GM13977 (cell line): ENCODE results near the gene PTGFRN.

Source experiments
- DNase-seq: peaks from one replicate; pipeline ENCODE4 v3.0.0; 2012; ENCODE audit warnings: low spot score
- CTCF ChIP-seq: IDR thresholded peaks from 2 replicates; pipeline ENCODE4 v1.5.1; 2012; ENCODE audit warnings: mild to moderate bottlenecking, control low read depth; ENCODE audit not compliant: insufficient read depth; ENCODE audit errors: extremely low read depth, missing control alignments
- in situ Hi-C: fragments of 300-500 bp; cut with MboI; formaldehyde crosslinking; loops from one replicate; pipeline ENCODE4 v1.12.0; 2022; ENCODE audit warnings: low sequenced_read_pairs, low pct_unique_long_range_greater_than_20kb, mixed read lengths, inconsistent platforms; ENCODE audit not compliant: unreplicated experiment

PTGFRN gene

GRCh38 chr1:117030271-117030877 is 120.7 kb downstream of the PTGFRN start:
- DNase-seq, result no peak
- TF ChIP-seq CTCF, result no peak
- in situ Hi-C loops, result no loop called here

GRCh38 chr1:117032266-117032665 is 122.5 kb downstream of the PTGFRN start:
- DNase-seq, result no peak
- TF ChIP-seq CTCF, result no peak
- in situ Hi-C loops, result no loop called here

- no peak for DNase-seq
- no peak for TF ChIP-seq CTCF
- in situ Hi-C loops, result no loop called here
Measured at GRCh38 chr1:117032681-117033539, 123.2 kb downstream of the PTGFRN start.

GRCh38 chr1:117033772-117034171 is 124.1 kb downstream of the PTGFRN start:
- no peak for DNase-seq
- TF ChIP-seq CTCF, result no peak
- in situ Hi-C loops, result no loop called here

GRCh38 chr1:117034791-117035290 is 125.1 kb downstream of the PTGFRN start:
- no peak for TF ChIP-seq CTCF
- in situ Hi-C loops, result no loop called here
- DNase-seq, result no peak

- no peak for TF ChIP-seq CTCF
- in situ Hi-C loops, result no loop called here
- DNase-seq, result no peak
Measured at GRCh38 chr1:117036018-117036461, 126.3 kb downstream of the PTGFRN start.
